HG03066 (cell line): ENCODE data around the gene CDKN2C.
"Not testable (repeated sequence)": the region's sequence is repeated elsewhere in the genome, so short reads cannot be mapped to it uniquely, and the experiment has no call there.

Experiments
- ATAC-seq: cut with Tn5 transposase; IDR thresholded peaks from one replicate; pipeline ENCODE4 v1.9.1; 2021; ENCODE audit warnings: low read depth; ENCODE audit not compliant: unreplicated experiment

CDKN2C gene

DNA sequence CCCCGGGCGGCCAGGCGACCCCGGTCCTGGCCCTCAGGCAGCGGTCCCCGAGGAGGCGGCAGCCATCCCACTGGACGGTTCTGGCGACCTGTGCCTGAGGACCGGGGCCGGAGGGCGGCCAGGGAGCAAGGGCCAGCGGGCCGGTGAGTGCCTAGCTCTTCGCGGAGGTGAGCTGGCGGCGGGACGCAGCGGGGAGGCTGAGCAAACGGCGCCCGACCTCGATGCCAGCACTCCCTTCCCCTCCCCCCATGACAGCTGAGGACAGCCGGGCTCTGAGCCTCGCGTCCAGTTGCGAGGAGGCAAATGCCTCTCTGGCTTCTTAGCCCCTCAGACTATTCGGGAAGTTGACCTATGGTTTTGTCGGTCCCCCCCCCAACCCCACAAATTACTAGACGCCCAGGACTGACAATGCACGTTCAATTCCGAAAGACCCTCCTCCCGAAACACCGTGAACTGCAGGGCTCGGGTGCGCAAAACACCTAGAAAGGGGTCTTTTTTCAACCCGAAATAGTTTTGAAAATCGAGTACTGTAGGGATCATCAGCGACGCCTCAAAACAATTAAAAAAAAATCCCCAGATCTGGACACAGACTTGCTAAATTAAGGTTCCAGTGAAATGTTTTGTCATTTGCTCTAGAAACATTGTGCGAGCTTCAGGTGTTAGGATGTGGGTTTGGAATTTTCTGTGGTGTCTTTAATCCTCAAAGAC is 8.3 kb downstream of the CDKN2C start:
- ATAC-seq = peak; percentile 34

DNA sequence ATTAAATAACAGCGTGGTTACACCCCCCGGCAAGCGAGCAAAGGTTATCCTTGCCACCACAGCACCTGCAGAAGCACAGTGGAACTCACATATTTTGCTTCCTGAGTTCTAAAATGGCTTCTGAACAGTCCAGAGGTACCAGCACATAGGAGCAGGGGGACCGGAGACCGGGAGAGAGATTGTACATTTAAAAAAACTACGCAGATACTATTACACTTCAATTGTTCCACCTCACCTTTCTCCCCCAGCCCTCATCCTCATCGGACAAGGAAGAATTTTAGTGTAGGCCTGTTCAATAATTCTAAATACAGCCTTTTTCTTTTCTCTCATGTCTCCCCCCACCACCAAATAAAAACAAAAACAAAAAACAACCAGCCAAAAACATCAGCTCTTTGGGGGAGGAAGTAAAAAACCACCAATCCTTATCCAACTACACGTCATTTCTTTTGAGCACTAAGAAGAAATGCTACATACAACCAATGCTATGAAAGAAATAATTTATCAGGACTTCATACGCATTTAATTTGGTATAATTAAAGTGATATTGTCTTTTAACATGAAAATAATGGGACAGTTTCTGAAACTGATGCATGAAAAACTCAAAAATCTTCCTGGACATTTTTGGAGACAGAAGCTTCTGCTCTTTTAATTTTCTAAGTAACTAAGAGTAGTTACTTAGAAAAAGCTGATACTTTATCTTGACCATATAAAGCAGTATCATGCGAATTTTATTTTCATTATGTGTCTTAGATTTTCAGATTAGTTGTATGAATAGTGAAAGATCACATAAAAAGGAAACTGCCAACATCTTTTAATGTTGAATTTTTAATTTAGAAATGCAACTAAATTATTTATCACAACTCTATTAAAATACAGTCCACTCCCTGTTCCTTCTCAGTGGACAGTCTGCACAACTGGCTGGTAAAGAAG is 9.1 kb downstream of the CDKN2C start:
- no peak for ATAC-seq

GRCh38 chr1:50979937-50980336 is 9.9 kb downstream of the CDKN2C start:
- no peak for ATAC-seq

- no peak for ATAC-seq
Observed at GRCh38 chr1:50980505-50980904, 10.5 kb downstream of the CDKN2C start.

GRCh38 chr1:50981741-50982140 is 11.7 kb downstream of the CDKN2C start:
- ATAC-seq = no peak

DNA sequence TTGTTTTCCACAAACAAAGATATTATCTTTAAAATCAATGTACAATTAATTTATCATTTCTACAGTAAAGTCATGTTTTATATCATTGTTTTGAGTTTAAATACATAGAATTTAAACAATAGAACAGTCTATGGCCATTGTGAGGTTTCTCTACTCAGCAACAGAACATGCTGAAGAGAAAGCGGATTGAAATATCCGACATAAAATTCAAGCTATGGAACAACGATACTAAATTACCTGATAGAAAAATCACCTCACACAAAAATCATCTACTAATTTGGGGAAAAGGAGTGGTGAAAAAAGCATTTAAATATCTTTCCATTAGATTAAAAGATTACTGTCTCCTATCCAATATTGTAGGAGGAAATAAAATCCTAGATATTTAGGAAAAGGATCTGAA is 12.6 kb downstream of the CDKN2C start:
- ATAC-seq = no peak

- no peak for ATAC-seq
Observed at GRCh38 chr1:50983219-50983802, 13.3 kb downstream of the CDKN2C start.

GRCh38 chr1:50985094-50985493 is 15.0 kb downstream of the CDKN2C start:
- ATAC-seq = no peak

GRCh38 chr1:50986653-50987052 is 16.6 kb downstream of the CDKN2C start:
- ATAC-seq = no peak

- no peak for ATAC-seq
Observed at GRCh38 chr1:50989694-50990093, 19.6 kb downstream of the CDKN2C start.

- ATAC-seq = no peak
Observed at GRCh38 chr1:50992532-50993318, 22.7 kb downstream of the CDKN2C start.

DNA sequence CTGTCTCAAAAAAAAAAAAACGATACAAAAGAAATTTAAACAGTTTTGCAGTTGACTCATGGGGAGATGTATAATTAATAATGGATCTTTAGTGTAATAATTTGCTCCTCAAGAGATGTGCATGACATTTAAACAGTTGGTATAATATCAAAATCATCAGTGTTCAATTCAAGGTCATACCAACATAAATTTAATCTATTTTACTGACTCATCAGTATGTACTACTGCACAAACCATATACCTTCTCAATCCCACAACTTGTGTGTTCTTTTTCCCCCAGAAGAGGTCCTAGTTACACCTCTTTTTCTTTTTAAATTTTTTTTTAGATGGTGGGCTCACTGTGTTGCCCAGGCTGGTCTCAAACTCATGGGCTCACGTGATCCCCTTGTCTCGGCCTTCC is 23.6 kb downstream of the CDKN2C start:
- ATAC-seq = no peak

DNA sequence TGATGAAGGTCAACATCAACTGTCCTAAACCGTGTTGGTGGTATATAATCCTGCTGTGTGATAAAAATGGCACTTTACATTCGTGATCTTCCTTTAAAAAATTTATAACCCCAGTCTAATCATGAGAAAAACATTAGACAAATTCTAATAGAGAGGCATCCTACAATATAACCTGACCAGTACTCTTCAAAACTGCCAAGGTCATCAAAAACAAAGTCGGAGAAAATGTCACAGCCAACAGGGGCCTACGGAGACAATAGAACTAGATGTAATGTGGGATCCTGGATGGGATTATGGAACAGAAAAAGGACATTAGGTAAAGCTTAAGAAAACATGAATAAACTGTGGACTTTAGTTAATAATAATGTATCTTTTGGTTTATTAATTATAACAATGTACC is 25.0 kb downstream of the CDKN2C start:
- ATAC-seq = no peak

GRCh38 chr1:50995651-50996050 is 25.6 kb downstream of the CDKN2C start:
- no peak for ATAC-seq

DNA sequence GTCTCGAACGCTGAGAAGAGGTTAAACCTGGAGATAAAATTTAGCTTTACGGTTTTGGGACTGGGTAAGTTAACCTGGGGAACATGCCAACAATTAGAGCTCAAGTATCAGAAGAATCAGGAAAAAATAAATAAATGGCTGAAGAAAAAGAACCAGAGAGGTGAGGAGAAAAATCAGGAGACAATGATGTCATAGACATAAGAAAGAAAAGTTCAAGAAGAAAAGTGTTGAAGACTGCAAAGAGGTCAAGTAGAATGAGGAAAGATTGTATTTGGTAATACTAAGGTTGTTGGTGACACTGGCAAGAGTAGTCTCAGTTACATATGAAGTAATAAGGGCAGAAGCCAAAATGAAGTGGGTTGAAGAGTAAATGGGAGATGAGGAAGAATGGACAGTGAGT is 26.0 kb downstream of the CDKN2C start:
- ATAC-seq = no peak

GRCh38 chr1:50999375-50999774 is 29.3 kb downstream of the CDKN2C start:
- ATAC-seq = not testable (repeated sequence)

DNA sequence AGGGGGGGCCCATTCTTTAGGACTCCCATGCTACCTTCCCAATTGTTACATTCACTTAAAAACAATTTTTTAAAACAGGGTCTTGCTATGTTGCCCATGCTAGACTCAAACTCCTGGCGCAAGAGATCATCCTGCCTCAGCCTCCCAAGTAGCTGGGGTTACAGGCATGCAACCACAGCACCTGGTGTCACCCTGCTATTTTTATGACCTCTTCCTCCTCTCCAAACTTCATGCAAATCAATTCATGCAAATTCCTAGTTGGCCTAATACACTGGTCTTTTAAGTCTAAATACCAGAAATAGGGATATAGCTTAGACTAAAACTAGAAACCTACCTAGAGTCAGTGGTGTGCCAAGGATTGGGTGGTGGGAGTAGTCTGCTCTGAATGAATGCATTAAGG is 30.1 kb downstream of the CDKN2C start:
- ATAC-seq = no peak

GRCh38 chr1:51000651-51001050 is 30.6 kb downstream of the CDKN2C start:
- ATAC-seq = no peak

- no peak for ATAC-seq
Observed at GRCh38 chr1:51002516-51002915, 32.5 kb downstream of the CDKN2C start.

DNA sequence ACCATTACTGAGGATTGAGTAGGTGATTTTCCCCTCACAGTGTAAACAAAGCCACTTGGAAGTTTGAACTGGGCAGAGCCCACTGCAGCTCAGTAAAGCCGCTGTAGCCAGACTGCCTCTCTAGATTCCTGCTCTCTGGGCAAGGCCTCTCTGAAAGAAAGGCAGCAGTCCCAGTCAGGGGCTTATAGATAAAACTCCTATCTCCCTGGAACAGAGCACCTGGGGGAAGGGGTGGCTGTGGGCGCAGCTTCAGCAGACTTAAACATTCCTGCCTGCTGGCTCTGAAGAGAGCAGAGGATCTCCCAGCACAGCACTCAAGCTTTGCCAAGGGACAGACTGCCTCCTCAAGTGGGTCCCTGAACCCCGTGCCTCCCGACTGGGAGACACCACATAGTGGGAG is 35.5 kb downstream of the CDKN2C start:
- not testable (repeated sequence) for ATAC-seq

DNA sequence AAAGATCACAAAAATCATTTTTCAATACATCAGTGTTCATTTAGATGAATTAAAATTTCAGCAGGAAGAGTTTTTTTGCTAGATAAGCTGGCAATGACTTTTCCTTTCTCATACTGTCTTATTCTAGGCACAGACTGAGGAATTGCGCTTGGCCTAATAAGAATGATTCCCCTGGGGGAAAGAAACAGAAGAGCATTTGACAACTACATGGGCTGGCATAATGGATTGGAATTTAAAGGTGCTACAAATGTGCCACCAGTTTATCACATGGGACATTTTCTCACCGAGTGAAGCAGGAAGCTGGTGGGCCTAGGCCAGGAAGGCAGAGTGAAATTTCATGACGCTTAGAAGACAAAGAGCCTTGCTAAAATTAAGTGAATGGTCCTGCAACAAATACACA is 39.3 kb downstream of the CDKN2C start:
- no peak for ATAC-seq
